Measurements from ENCODE around the gene TSPAN4.

TSPAN4 gene

DNA sequence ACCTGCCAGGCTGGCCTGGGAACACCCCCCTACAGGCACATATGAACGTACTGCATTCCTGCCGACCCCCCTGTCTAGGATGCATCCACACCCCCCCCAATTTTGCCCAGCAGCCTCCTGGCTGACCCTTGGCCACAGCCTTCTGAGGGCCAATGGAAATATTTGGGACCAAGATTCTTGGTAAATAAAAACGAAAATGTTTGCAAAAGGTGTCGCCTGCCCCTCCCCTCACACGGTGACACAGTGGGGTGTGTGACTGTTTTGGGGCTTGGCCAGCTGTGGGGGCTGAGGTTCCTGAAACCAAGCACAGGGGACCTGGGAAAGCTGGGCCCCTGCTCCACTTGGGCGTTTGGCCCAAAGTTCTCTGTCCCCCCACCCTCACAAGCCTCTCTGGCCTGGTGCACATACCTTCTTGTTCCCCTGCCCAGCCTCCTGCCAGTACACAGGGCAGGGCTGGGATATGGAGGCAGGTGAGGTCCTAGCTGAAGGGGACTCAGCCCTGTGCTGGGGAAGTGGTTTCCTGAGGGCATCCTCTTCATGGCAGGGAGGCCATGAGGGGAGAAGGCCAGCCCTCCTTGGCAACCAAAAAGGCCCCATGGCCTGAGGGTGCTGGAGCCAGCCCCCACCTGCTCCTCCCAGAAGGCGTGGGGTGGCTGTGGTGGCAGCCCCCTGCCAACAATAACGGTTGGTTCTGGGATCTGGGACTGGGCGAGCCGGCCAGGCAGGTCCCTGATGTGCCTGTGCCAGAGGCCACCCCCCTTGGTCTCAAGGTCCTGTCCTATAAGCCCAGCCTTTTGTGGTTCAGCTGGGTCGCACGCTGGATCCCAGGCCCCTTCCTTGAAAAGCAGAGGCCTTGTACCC, 17.1 kb upstream of the TSPAN4 start:
- TF ChIP-seq, protein P1, sequence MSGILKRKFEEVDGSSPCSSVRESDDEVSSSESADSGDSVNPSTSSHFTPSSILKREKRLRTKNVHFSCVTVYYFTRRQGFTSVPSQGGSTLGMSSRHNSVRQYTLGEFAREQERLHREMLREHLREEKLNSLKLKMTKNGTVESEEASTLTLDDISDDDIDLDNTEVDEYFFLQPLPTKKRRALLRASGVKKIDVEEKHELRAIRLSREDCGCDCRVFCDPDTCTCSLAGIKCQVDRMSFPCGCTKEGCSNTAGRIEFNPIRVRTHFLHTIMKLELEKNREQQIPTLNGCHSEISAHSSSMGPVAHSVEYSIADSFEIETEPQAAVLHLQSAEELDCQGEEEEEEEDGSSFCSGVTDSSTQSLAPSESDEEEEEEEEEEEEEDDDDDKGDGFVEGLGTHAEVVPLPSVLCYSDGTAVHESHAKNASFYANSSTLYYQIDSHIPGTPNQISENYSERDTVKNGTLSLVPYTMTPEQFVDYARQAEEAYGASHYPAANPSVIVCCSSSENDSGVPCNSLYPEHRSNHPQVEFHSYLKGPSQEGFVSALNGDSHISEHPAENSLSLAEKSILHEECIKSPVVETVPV (CRISPR knock-in tag; IDR thresholded peaks at IDR 0.05), result no peak
- TF ChIP-seq GLIS3 (CRISPR knock-in tag; IDR thresholded peaks at IDR 0.05), result no peak
- no peak for TF ChIP-seq ESRRG (CRISPR knock-in tag; IDR thresholded peaks at IDR 0.05)
- no peak for ATAC-seq

DNA sequence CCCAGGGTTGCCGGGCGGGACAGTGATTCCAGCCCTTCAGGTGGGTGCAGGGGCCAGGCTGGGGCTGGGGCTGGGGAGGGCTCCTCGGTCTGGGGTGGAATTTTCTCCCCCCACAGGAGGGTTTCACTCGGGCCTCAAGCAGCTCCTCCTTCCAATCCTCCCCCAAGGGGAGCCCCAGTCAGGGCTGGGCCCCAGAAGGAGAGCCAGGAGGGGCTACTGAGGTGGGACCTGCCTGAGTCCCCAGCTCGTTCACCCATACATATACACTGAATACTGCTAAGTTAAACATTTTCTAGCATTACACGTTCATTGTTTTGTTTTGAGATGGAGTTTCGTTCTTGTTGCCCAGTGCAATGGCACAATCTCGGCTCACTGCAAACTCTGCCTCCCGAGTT, 16.4 kb upstream of the TSPAN4 start:
- ATAC-seq, result no peak
- TF ChIP-seq ESRRG (CRISPR knock-in tag; IDR thresholded peaks at IDR 0.05) (no peak), ARNTL (CRISPR knock-in tag; IDR thresholded peaks at IDR 0.05; ENCODE audit: borderline replicate concordance, low read depth) (no peak), OSR1 (CRISPR knock-in tag; IDR thresholded peaks at IDR 0.05) (no peak), BACH2 (CRISPR knock-in tag; IDR thresholded peaks at IDR 0.05; ENCODE audit: borderline replicate concordance) (no peak), ZC3H10 (CRISPR knock-in tag; IDR thresholded peaks at IDR 0.05) (no peak), ZFP30 (CRISPR knock-in tag; IDR thresholded peaks at IDR 0.05) (no peak), SNAI2 (CRISPR knock-in tag; IDR thresholded peaks at IDR 0.05) (no peak), TOX (CRISPR knock-in tag; IDR thresholded peaks at IDR 0.05; ENCODE audit: borderline replicate concordance) (no peak), CSDC2 (CRISPR knock-in tag; IDR thresholded peaks at IDR 0.05) (no peak), GLIS3 (CRISPR knock-in tag; IDR thresholded peaks at IDR 0.05) (no peak), TCF4 (CRISPR knock-in tag; IDR thresholded peaks at IDR 0.05; ENCODE audit: borderline replicate concordance) (no peak), PPARA (CRISPR knock-in tag; IDR thresholded peaks at IDR 0.05; ENCODE audit: borderline replicate concordance) (no peak)
- TF ChIP-seq, protein P1 (CRISPR knock-in tag; IDR thresholded peaks at IDR 0.05), result no peak
- TF ChIP-seq, protein P2, sequence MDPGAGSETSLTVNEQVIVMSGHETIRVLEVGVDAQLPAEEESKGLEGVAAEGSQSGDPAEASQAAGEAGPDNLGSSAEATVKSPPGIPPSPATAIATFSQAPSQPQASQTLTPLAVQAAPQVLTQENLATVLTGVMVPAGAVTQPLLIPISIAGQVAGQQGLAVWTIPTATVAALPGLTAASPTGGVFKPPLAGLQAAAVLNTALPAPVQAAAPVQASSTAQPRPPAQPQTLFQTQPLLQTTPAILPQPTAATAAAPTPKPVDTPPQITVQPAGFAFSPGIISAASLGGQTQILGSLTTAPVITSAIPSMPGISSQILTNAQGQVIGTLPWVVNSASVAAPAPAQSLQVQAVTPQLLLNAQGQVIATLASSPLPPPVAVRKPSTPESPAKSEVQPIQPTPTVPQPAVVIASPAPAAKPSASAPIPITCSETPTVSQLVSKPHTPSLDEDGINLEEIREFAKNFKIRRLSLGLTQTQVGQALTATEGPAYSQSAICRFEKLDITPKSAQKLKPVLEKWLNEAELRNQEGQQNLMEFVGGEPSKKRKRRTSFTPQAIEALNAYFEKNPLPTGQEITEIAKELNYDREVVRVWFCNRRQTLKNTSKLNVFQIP (CRISPR knock-in tag; IDR thresholded peaks at IDR 0.05; ENCODE audit: borderline replicate concordance, low read depth), result no peak

DNA sequence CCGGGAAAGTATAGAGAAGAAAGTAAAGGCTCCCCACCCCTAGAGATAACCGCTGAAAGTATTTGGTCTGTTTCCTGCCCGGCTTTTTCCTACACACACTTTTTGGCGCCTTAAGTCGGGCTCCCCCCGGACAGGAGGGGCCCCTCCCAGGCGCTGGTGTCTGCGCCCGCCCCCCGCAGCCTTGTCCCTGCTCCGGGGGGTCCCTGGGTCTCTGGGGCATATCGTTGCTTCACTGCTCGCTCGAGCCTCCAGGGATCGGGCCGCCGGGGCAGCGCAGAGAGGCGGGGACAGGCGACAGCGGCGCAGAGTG, 15.9 kb upstream of the TSPAN4 start:
- ATAC-seq, result no peak
- no peak for TF ChIP-seq ZNF565 (CRISPR knock-in tag; conservative IDR thresholded peaks at IDR 0.05; ENCODE audit: low read depth)
- TF ChIP-seq, protein P3, sequence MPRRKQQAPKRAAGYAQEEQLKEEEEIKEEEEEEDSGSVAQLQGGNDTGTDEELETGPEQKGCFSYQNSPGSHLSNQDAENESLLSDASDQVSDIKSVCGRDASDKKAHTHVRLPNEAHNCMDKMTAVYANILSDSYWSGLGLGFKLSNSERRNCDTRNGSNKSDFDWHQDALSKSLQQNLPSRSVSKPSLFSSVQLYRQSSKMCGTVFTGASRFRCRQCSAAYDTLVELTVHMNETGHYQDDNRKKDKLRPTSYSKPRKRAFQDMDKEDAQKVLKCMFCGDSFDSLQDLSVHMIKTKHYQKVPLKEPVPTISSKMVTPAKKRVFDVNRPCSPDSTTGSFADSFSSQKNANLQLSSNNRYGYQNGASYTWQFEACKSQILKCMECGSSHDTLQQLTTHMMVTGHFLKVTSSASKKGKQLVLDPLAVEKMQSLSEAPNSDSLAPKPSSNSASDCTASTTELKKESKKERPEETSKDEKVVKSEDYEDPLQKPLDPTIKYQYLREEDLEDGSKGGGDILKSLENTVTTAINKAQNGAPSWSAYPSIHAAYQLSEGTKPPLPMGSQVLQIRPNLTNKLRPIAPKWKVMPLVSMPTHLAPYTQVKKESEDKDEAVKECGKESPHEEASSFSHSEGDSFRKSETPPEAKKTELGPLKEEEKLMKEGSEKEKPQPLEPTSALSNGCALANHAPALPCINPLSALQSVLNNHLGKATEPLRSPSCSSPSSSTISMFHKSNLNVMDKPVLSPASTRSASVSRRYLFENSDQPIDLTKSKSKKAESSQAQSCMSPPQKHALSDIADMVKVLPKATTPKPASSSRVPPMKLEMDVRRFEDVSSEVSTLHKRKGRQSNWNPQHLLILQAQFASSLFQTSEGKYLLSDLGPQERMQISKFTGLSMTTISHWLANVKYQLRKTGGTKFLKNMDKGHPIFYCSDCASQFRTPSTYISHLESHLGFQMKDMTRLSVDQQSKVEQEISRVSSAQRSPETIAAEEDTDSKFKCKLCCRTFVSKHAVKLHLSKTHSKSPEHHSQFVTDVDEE (CRISPR knock-in tag; IDR thresholded peaks at IDR 0.05), result no peak
- TF ChIP-seq SNAI2 (CRISPR knock-in tag; IDR thresholded peaks at IDR 0.05), result no peak
- TF ChIP-seq, protein P4, sequence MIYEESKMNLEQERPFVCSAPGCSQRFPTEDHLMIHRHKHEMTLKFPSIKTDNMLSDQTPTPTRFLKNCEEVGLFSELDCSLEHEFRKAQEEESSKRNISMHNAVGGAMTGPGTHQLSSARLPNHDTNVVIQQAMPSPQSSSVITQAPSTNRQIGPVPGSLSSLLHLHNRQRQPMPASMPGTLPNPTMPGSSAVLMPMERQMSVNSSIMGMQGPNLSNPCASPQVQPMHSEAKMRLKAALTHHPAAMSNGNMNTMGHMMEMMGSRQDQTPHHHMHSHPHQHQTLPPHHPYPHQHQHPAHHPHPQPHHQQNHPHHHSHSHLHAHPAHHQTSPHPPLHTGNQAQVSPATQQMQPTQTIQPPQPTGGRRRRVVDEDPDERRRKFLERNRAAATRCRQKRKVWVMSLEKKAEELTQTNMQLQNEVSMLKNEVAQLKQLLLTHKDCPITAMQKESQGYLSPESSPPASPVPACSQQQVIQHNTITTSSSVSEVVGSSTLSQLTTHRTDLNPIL (CRISPR knock-in tag; IDR thresholded peaks at IDR 0.05; ENCODE audit: low read depth), result no peak
- TF ChIP-seq ZFP30 (CRISPR knock-in tag; IDR thresholded peaks at IDR 0.05), result no peak
- TF ChIP-seq PPARA (CRISPR knock-in tag; IDR thresholded peaks at IDR 0.05; ENCODE audit: borderline replicate concordance), result no peak
- TF ChIP-seq TCF4 (CRISPR knock-in tag; IDR thresholded peaks at IDR 0.05; ENCODE audit: borderline replicate concordance), result no peak
- TF ChIP-seq ARNTL (CRISPR knock-in tag; IDR thresholded peaks at IDR 0.05; ENCODE audit: borderline replicate concordance, low read depth), result no peak
- TF ChIP-seq RARB (CRISPR knock-in tag; IDR thresholded peaks at IDR 0.05), result no peak
- no peak for TF ChIP-seq BACH2 (CRISPR knock-in tag; IDR thresholded peaks at IDR 0.05; ENCODE audit: borderline replicate concordance)
- TF ChIP-seq ZNF70 (CRISPR knock-in tag; IDR thresholded peaks at IDR 0.05), result no peak
- TF ChIP-seq, protein P5, sequence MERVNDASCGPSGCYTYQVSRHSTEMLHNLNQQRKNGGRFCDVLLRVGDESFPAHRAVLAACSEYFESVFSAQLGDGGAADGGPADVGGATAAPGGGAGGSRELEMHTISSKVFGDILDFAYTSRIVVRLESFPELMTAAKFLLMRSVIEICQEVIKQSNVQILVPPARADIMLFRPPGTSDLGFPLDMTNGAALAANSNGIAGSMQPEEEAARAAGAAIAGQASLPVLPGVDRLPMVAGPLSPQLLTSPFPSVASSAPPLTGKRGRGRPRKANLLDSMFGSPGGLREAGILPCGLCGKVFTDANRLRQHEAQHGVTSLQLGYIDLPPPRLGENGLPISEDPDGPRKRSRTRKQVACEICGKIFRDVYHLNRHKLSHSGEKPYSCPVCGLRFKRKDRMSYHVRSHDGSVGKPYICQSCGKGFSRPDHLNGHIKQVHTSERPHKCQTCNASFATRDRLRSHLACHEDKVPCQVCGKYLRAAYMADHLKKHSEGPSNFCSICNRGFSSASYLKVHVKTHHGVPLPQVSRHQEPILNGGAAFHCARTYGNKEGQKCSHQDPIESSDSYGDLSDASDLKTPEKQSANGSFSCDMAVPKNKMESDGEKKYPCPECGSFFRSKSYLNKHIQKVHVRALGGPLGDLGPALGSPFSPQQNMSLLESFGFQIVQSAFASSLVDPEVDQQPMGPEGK (CRISPR knock-in tag; IDR thresholded peaks at IDR 0.05; ENCODE audit: borderline replicate concordance), result no peak
- no peak for TF ChIP-seq ZNF8 (CRISPR knock-in tag; IDR thresholded peaks at IDR 0.05)
- TF ChIP-seq TOX (CRISPR knock-in tag; IDR thresholded peaks at IDR 0.05; ENCODE audit: borderline replicate concordance), result no peak
- TF ChIP-seq GLIS3 (CRISPR knock-in tag; IDR thresholded peaks at IDR 0.05), result no peak
- no peak for TF ChIP-seq ZC3H10 (CRISPR knock-in tag; IDR thresholded peaks at IDR 0.05)
- TF ChIP-seq, protein P2 (CRISPR knock-in tag; IDR thresholded peaks at IDR 0.05; ENCODE audit: borderline replicate concordance, low read depth), result no peak
- no peak for TF ChIP-seq ZFP3 (CRISPR knock-in tag; IDR thresholded peaks at IDR 0.05)
- no peak for TF ChIP-seq OSR1 (CRISPR knock-in tag; IDR thresholded peaks at IDR 0.05)
